CD14-positive monocyte (primary cell): ENCODE measurements around the gene LASP1. TPM values are rescaled to one million over a fixed set of nuclear protein-coding genes. Genes with fewer than 3 reads are reported as not detected.
"Not testable (repeated sequence)": the region's sequence is repeated elsewhere in the genome, so short reads cannot be mapped to it uniquely, and the experiment has no call there.

Experiments used
- DNase-seq, 3 donors: peaks; one replicate each; pipeline ENCODE4 v3.0.0-alpha.2; 2011 to 2022
- H2AFZ ChIP-seq: 2 replicates; pipeline ENCODE4 v1.6.0; 2012; ENCODE audit warnings: mild to moderate bottlenecking, low read depth, low read length, inconsistent platforms; ENCODE audit not compliant: insufficient read depth, poor library complexity, severe bottlenecking
- H3K27ac ChIP-seq, 2 donors: 1 replicate in 1 of 2; 2 replicates in 1 of 2; pipeline ENCODE4 v1.5.1; 2012 to 2013; ENCODE audit warnings: low read length in 2 of 2, control low read depth in 1 of 2, inconsistent platforms in 1 of 2, low read depth in 1 of 2, mild to moderate bottlenecking in 1 of 2
- H3K27me3 ChIP-seq, 2 donors: one replicate each; pipeline versions ENCODE4 v1.6.0 to v1.6.1; 2011 to 2013; ENCODE audit warnings: low read length in 2 of 2; ENCODE audit not compliant: control insufficient read depth in 2 of 2, insufficient read depth in 2 of 2
- H3K36me3 ChIP-seq, 2 donors: replicated peaks in 1 of 2; 1 replicate in 1 of 2; 2 replicates in 1 of 2; pipeline versions ENCODE4 v1.5.1 to v1.6.1; 2012 to 2013; ENCODE audit warnings: low read length in 2 of 2, control low read depth in 1 of 2, inconsistent platforms in 1 of 2, mild to moderate bottlenecking in 1 of 2; ENCODE audit not compliant: insufficient read depth in 2 of 2, control insufficient read depth in 1 of 2
- H3K4me1 ChIP-seq, 2 donors: 1 replicate in 1 of 2; 2 replicates in 1 of 2; pipeline versions ENCODE4 v1.5.1 to v1.6.1; 2012 to 2013; ENCODE audit warnings: low read length in 2 of 2, control low read depth in 1 of 2, inconsistent platforms in 1 of 2, mild to moderate bottlenecking in 1 of 2, moderate library complexity in 1 of 2; ENCODE audit not compliant: insufficient read depth in 2 of 2, control insufficient read depth in 1 of 2
- H3K4me2 ChIP-seq: replicated peaks from 2 replicates; pipeline ENCODE3; 2012; ENCODE audit warnings: low read length, moderate library complexity, mild to moderate bottlenecking; ENCODE audit not compliant: poor library complexity, severe bottlenecking; ENCODE audit errors: extremely low read depth
- H3K4me3 ChIP-seq, 3 experiments: fragments of 200-600 bp in 1 of 3; sonication (generic) in 1 of 3; replicated peaks in 1 of 3; 1 replicate in 2 of 3; 2 replicates in 1 of 3; pipeline ENCODE4 v1.5.1; 2011 to 2013; ENCODE audit warnings: low read length in 3 of 3, mild to moderate bottlenecking in 3 of 3, control low read depth in 2 of 3, low read depth in 2 of 3, inconsistent platforms in 1 of 3, moderate library complexity in 1 of 3
- H3K79me2 ChIP-seq: 2 replicates; pipeline ENCODE4 v1.6.0; 2012; ENCODE audit warnings: mild to moderate bottlenecking, control low read depth, inconsistent platforms, low read length, moderate library complexity; ENCODE audit not compliant: insufficient read depth
- H3K9ac ChIP-seq: 2 replicates; pipeline ENCODE4 v1.6.0; 2017; ENCODE audit warnings: low read length, mild to moderate bottlenecking; ENCODE audit not compliant: insufficient read depth, poor library complexity, severe bottlenecking
- H3K9me3 ChIP-seq, 2 donors: replicated peaks in 1 of 2; 1 replicate in 1 of 2; 2 replicates in 1 of 2; pipeline versions ENCODE4 v1.5.1 to v1.6.1; 2012 to 2013; ENCODE audit warnings: low read length in 2 of 2, control low read depth in 1 of 2; ENCODE audit not compliant: control insufficient read depth in 1 of 2, insufficient read depth in 1 of 2
- H4K20me1 ChIP-seq: 2 replicates; pipeline ENCODE4 v1.6.0; 2012; ENCODE audit warnings: mild to moderate bottlenecking, low read length, control low read depth, moderate library complexity; ENCODE audit not compliant: insufficient read depth
- H3K27ac Mint-ChIP-seq, 7 donors: one replicate each; pipeline ENCODE4 v1.8.0; 2020; ENCODE audit warnings: mild to moderate bottlenecking in 7 of 7, mixed read lengths in 7 of 7, moderate library complexity in 6 of 7, inconsistent platforms in 2 of 7
- H3K27me3 Mint-ChIP-seq, 3 donors: one replicate each; pipeline ENCODE4 v1.8.0; 2021 to 2022; ENCODE audit warnings: low read depth in 3 of 3, mild to moderate bottlenecking in 3 of 3, mixed read lengths in 3 of 3, moderate library complexity in 3 of 3, inconsistent platforms in 1 of 3
- H3K36me3 Mint-ChIP-seq, 2 donors: one replicate each; pipeline ENCODE4 v1.8.0; 2020; ENCODE audit warnings: mixed read lengths in 2 of 2, inconsistent platforms in 1 of 2, mild to moderate bottlenecking in 1 of 2
- H3K4me1 Mint-ChIP-seq: one replicate; pipeline ENCODE4 v1.8.0; 2020; ENCODE audit warnings: mild to moderate bottlenecking, mixed read lengths
- H3K4me3 Mint-ChIP-seq, 2 donors: one replicate each; pipeline ENCODE4 v1.8.0; 2020; ENCODE audit warnings: mild to moderate bottlenecking in 2 of 2, mixed read lengths in 2 of 2, moderate library complexity in 1 of 2
- H3K9me3 Mint-ChIP-seq, 7 donors: one replicate each; pipeline ENCODE4 v1.8.0; 2020 to 2022; ENCODE audit warnings: mixed read lengths in 7 of 7, mild to moderate bottlenecking in 6 of 7, moderate library complexity in 6 of 7, inconsistent platforms in 2 of 7
- CTCF ChIP-seq: fragments of 200-600 bp; IDR thresholded peaks from one replicate; pipeline ENCODE4 v1.8.0; 2022; ENCODE audit warnings: antibody characterized with exemption, mild to moderate bottlenecking
- WGBS: methylation state at CpG from one replicate; pipeline ENCODE4 v1.1.5; 2013; ENCODE audit warnings: missing lambda C conversion rate; ENCODE audit not compliant: insufficient coverage; 5-methylcytosine and 5-hydroxymethylcytosine counted together
- intact Hi-C, 2 donors: fragments of 100-400 bp; cut with micrococcal nuclease; formaldehyde crosslinking; loops; one replicate each; pipeline versions ENCODE4 v1.15.0 to v1.15.1; 2023
- polyA plus RNA-seq, 3 donors: library from polyadenylated mRNA; depleted of rRNA in 1 of 3; unstranded in 2 of 3; stranded (reverse) in 1 of 3; fragments of 300-500 nt in 2 of 3; fragments of >200 nt in 1 of 3; fragmentation: Illumina TruSeq in 2 of 3; gene quantifications; 1 replicate in 2 of 3; 2 replicates in 1 of 3; pipeline ENCODE4 v1.2.3, GENCODE V29; 2012 to 2021

Gene LASP1
- polyA plus RNA-seq, 3 donors = 55.9 to 93.7 (median 70.6) TPM

- H3K36me3 Mint-ChIP-seq = peaks cover 0 to 1% of the 10 kb centered on the region in 2 donors
- Histone ChIP-seq H2AFZ (no peak overlapping the region), H3K4me2 (peak overlapping the region; percentile 34), H3K79me2 (no peaks in the 10 kb centered on the region), H3K27me3 (no peaks in the 10 kb centered on the region), H3K9ac (peak overlapping the region; percentile 35), H3K4me1 (peaks cover 31 to 43% of the 10 kb centered on the region in 2 donors), H4K20me1 (peaks cover 13% of the 10 kb centered on the region), H3K9me3 (no peaks in the 10 kb centered on the region), H3K4me3 (peak overlapping the region in 1 of 3 experiments; percentile 7), H3K36me3 (no peaks in the 10 kb centered on the region), H3K27ac (peak overlapping the region; percentile 58 to 71)
- peak overlapping the region; percentile 71 to 89 (median 85) for H3K27ac Mint-ChIP-seq
- H3K4me3 Mint-ChIP-seq = no peak overlapping the region
- TF ChIP-seq CTCF = no peak
- intact Hi-C loops = loop anchor here in 1 of 2 donors (5.0 kb wide), 1 partner anchor 44 kb away; no protein-coding TSS in a partner anchor
- H3K4me1 Mint-ChIP-seq = peaks cover 39% of the 10 kb centered on the region
- DNase-seq = peak; percentile 73 to 86 (median 80)
- no peaks in the 10 kb centered on the region for H3K27me3 Mint-ChIP-seq
- H3K9me3 Mint-ChIP-seq = no peaks in the 10 kb centered on the region
- 20% methylated on average over 1 of the region's 2 CpGs for WGBS
Observed at GRCh38 chr17:38926293-38927070, 56.6 kb downstream of the LASP1 start.

DNA sequence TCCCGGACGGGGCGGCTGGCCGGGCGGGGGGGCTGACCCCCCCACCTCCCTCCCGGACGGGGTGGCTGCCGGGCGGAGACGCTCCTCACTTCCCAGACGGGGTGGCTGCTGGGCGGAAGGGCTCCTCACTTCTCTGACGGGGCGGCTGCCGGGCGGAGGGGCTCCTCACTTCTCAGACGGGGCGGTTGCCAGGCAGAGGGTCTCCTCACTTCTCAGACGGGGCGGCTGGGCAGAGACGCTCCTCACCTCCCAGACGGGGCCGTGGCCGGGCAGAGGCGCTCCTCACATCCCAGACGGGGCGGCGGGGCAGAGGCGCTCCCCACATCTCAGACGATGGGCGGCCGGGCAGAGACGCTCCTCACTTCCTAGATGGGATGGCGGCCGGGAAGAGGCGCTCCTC lies 60.9 kb downstream of the LASP1 start:
- H3K27me3 ChIP-seq = peaks cover 2 to 14% of the 10 kb centered on the region in 2 donors
- peaks cover 17% of the 10 kb centered on the region in 2 donors for H3K4me1 ChIP-seq
- H3K9me3 ChIP-seq, H3K9ac ChIP-seq, intact Hi-C loops, H2AFZ ChIP-seq, H3K36me3 ChIP-seq, H3K79me2 ChIP-seq, H3K27ac ChIP-seq, H3K4me3 ChIP-seq, H3K4me2 ChIP-seq, H4K20me1 ChIP-seq, DNase-seq, H3K36me3 Mint-ChIP-seq, H3K4me3 Mint-ChIP-seq, H3K27me3 Mint-ChIP-seq, H3K27ac Mint-ChIP-seq, H3K9me3 Mint-ChIP-seq: not testable (repeated sequence)
- H3K4me1 Mint-ChIP-seq = peaks cover 18% of the 10 kb centered on the region
- WGBS = 97% methylated on average over 11 of the region's 36 CpGs

DNA sequence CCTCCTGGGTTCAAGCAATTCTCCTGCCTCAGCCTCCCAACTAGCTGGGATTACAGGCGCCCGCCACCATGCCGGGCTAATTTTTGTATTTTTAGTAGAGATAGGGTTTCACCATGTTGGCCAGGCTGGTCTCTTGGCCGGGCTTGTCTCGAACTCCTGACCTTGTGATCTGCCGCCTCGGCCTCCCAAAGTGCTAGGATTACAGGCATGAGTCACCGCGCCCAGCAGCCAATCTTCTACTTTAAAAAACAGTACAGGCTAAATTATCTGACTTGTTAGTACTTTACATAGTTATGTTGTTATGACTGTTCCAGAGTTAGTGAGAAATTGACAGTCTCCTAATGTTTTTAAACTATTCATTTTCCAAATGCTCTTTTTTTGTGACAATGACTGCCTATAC lies 64.1 kb downstream of the LASP1 start:
- H3K4me3 ChIP-seq, H3K9ac ChIP-seq, DNase-seq, H3K4me1 Mint-ChIP-seq, H3K27ac ChIP-seq, H3K36me3 Mint-ChIP-seq, H4K20me1 ChIP-seq, H3K9me3 ChIP-seq, H2AFZ ChIP-seq, H3K4me2 ChIP-seq, H3K4me1 ChIP-seq, H3K79me2 ChIP-seq, intact Hi-C loops, H3K36me3 ChIP-seq, H3K27ac Mint-ChIP-seq, H3K4me3 Mint-ChIP-seq, H3K9me3 Mint-ChIP-seq: not testable (repeated sequence)
- H3K27me3 ChIP-seq = peaks cover 8 to 24% of the 10 kb centered on the region in 2 donors
- peaks cover 8 to 19% (median 14%) of the 10 kb centered on the region in 3 donors for H3K27me3 Mint-ChIP-seq
- WGBS = 100% methylated on average over 3 of the region's 9 CpGs
